Psoas muscle (tissue), 8 donors: ENCODE results near the gene BTN3A1. TPM values are rescaled to one million over a fixed set of nuclear protein-coding genes. Genes with fewer than 3 reads are reported as not detected.

ENCODE experiments used
- ATAC-seq, 4 donors: fragments of 200-7000 bp; cut with Tn5 transposase; one replicate each; pipeline ENCODE4 v1.9.1; 2020; ENCODE audit warnings: moderate library complexity in 3 of 4, mild to moderate bottlenecking in 2 of 4
- DNase-seq, 2 donors: peaks; one replicate each; pipeline ENCODE4 v3.0.0-alpha.2; 2020
- H3K27ac ChIP-seq: fragments of 200-600 bp; one replicate; pipeline ENCODE4 v1.8.0; 2022
- H3K27me3 ChIP-seq, 3 donors: fragments of 200-600 bp in 1 of 3; one replicate each; pipeline versions ENCODE4 v1.6.1 to v1.8.0; 2013 to 2022; ENCODE audit warnings: low read length in 2 of 3, mild to moderate bottlenecking in 2 of 3, moderate library complexity in 1 of 3; ENCODE audit not compliant: insufficient read depth in 3 of 3
- H3K36me3 ChIP-seq, 2 donors: fragments of 200-600 bp in 1 of 2; one replicate each; pipeline versions ENCODE4 v1.6.1 to v1.8.0; 2013 to 2022; ENCODE audit warnings: low read depth in 1 of 2, mild to moderate bottlenecking in 1 of 2, moderate library complexity in 1 of 2; ENCODE audit not compliant: insufficient read depth in 1 of 2
- H3K4me1 ChIP-seq: fragments of 200-600 bp; one replicate; pipeline ENCODE4 v1.8.0; 2022
- H3K4me3 ChIP-seq: fragments of 200-600 bp; one replicate; pipeline ENCODE4 v1.8.0; 2022; ENCODE audit warnings: mild to moderate bottlenecking
- H3K9me3 ChIP-seq: fragments of 200-600 bp; one replicate; pipeline ENCODE4 v1.8.0; 2022
- CTCF ChIP-seq: fragments of 200-600 bp; IDR thresholded peaks from one replicate; pipeline ENCODE4 v1.8.0; 2022; ENCODE audit warnings: antibody characterized with exemption
- WGBS, 3 donors: extraction: QIAGEN DNeasy Blood & Tissue Kit; methylation state at CpG; one replicate each; pipeline versions ENCODE4 v1.1.6 to v1.1.7; 2013; 5-methylcytosine and 5-hydroxymethylcytosine counted together
- intact Hi-C, 2 donors: fragments of 100-400 bp; cut with DNase I; formaldehyde crosslinking; loops; one replicate each; pipeline versions ENCODE4 v1.11.0 to v1.14.2; 2022
- polyA plus RNA-seq, 3 donors: library from polyadenylated mRNA; stranded (reverse); fragments of 200-250 nt; gene quantifications; one replicate each; pipeline ENCODE4 v1.2.3, GENCODE V29; 2013
- total RNA-seq, 4 donors: library from RNA; stranded (reverse); fragmentation: NEBNext Ultra II Directional in 2 of 4; extraction: Animal tissue kit (Norgen Biotek cat#: 25700) in 2 of 4; gene quantifications; one replicate each; pipeline versions ENCODE4 v1.2.1 to v1.2.4, GENCODE V29; 2021 to 2023
- donor health status: healthy with polysubstance abuse.
- donor health status: DM: no; HTN: no; CAD: no; lungs with moderate emphysema.
- donor health status: Bipolar disorder and iron deficiency.
- donor health status: healthy.
- donor health status: DM: yes; HTN: yes; CAD: no.
- donor health status: DM: no; HTN: no; CAD: no.
- donor health status: DM: no; HTN: no; CAD: no.
- donor health status: DM: yes; HTN: yes; CAD: no.

BTN3A1 gene
- total and polyA plus RNA-seq, 7 donors: 1.8 to 9.3 (median 3.3) TPM

GRCh38 chr6:26464416-26465131 is 62.5 kb downstream of the BTN3A1 start:
- peaks cover 13% of the 10 kb centered on the region for H3K4me1 ChIP-seq
- intact Hi-C loops: no loop called here
- H3K4me3 ChIP-seq: no peak overlapping the region
- H3K27me3 ChIP-seq: no peaks in the 10 kb centered on the region
- ATAC-seq (no peak), DNase-seq (no peak)
- H3K36me3 ChIP-seq: peaks cover 16 to 94% of the 10 kb centered on the region in 2 donors
- no peak overlapping the region for H3K27ac ChIP-seq
- no peak for TF ChIP-seq CTCF
- no peaks in the 10 kb centered on the region for H3K9me3 ChIP-seq
- WGBS, 3 donors: 97 to 98% (median 97%) methylated on average over 7 of the region's 7 CpGs

Other genes with a start within 250 kb of the BTN3A1 start
- 10 to 100 TPM in 1 of 4 donors, 1 to 10 TPM in 3; 3.2 to 11.4 (median 6.3) TPM for gene BTN3A2, start 37.1 kb upstream of the BTN3A1 start, total RNA-seq
- 1 to 10 TPM; 5.3 to 9.6 (median 7.1) TPM for gene BTN3A2, start 37.1 kb upstream of the BTN3A1 start, polyA plus RNA-seq
- gene BTN2A2, start 19.2 kb upstream of the BTN3A1 start, total RNA-seq: 1 to 10 TPM; 1.5 to 4.9 (median 2.0) TPM
- gene BTN2A2, start 19.2 kb upstream of the BTN3A1 start, polyA plus RNA-seq: 1 to 10 TPM; 1.2 to 2.1 (median 1.4) TPM
- 1 to 10 TPM; 2.2 to 7.1 (median 2.7) TPM for gene BTN3A3, start 38.2 kb downstream of the BTN3A1 start, total RNA-seq
- 1 to 10 TPM; 2.7 to 4.2 (median 3.7) TPM for gene BTN3A3, start 38.2 kb downstream of the BTN3A1 start, polyA plus RNA-seq
- gene BTN2A1, start 55.7 kb downstream of the BTN3A1 start, total RNA-seq: 10 to 100 TPM in 1 of 4 donors, 1 to 10 TPM in 3; 7.2 to 11.4 (median 8.4) TPM
- gene BTN2A1, start 55.7 kb downstream of the BTN3A1 start, polyA plus RNA-seq: 10 to 100 TPM in 2 of 3 donors, 1 to 10 TPM in 1; 5.4 to 14.9 (median 13.2) TPM
- not detected for gene BTN1A1, start 98.0 kb downstream of the BTN3A1 start, total RNA-seq
- gene BTN1A1, start 98.0 kb downstream of the BTN3A1 start, polyA plus RNA-seq: not detected
- 10 to 100 TPM; 18.5 to 38.4 (median 27.8) TPM for gene HMGN4, start 136.1 kb downstream of the BTN3A1 start, total RNA-seq
- 10 to 100 TPM; 15.5 to 63.9 (median 43.9) TPM for gene HMGN4, start 136.1 kb downstream of the BTN3A1 start, polyA plus RNA-seq
- 10 to 100 TPM in 1 of 4 donors, 1 to 10 TPM in 3; 6.2 to 11.8 (median 9.6) TPM for gene ABT1, start 194.7 kb downstream of the BTN3A1 start, total RNA-seq
- 10 to 100 TPM; 10.3 to 18.4 (median 13.6) TPM for gene ABT1, start 194.7 kb downstream of the BTN3A1 start, polyA plus RNA-seq